Spleen (tissue), 7 donors: ENCODE data around the gene CDC14B.

Source experiments
- CTCF ChIP-seq, 11 experiments: fragments of 200-600 bp in 7 of 11; fragments of 450-650 bp in 4 of 11; sonication (generic) in 4 of 11; IDR thresholded peaks in 8 of 11; conservative IDR thresholded peaks in 3 of 11; 1 replicate in 7 of 11; 2 replicates in 4 of 11; pipeline versions ENCODE4 v1.4.0 to v1.8.0; 2016 to 2021; ENCODE audit warnings: antibody characterized with exemption in 11 of 11, inconsistent platforms in 4 of 11, mild to moderate bottlenecking in 1 of 11
- POLR2A ChIP-seq, 3 donors: fragments of 450-650 bp; IDR thresholded peaks; one replicate each; pipeline ENCODE4 v1.5.1; 2017; ENCODE audit warnings: antibody characterized with exemption in 3 of 3, mild to moderate bottlenecking in 1 of 3
- POLR2AphosphoS5 ChIP-seq, 3 donors: sonication (generic); formaldehyde crosslinking; IDR thresholded peaks; one replicate each; pipeline ENCODE4 v1.5.1; 2017; ENCODE audit warnings: antibody characterized with exemption in 3 of 3
- donor health status: DM: no; HTN: no; CAD: no; lungs with moderate emphysema.
- donor health status: DM: no; HTN: no; CAD: no.
- donor health status: DM: no; HTN: no; CAD: no.

- TF ChIP-seq POLR2A (IDR thresholded peaks at IDR 0.05) = no peak
- no peak for TF ChIP-seq CTCF (IDR thresholded peaks at IDR 0.05 in 8 of 11, conservative IDR thresholded peaks at IDR 0.05 in 3 of 11)
- TF ChIP-seq POLR2AphosphoS5 (IDR thresholded peaks at IDR 0.05) = no peak
Observed at GRCh38 chr9:96581786-96582185, 37.9 kb downstream of the CDC14B start.
